Mesendoderm (in vitro differentiated cells): ENCODE data around the gene PAQR6.

Experiments used
- DNase-seq: peaks from one replicate; pipeline ENCODE4 v3.0.0; 2013
- H2AK5ac ChIP-seq: 2 replicates; pipeline ENCODE4 v1.6.1; 2013; ENCODE audit warnings: low read length, inconsistent platforms
- H2BK120ac ChIP-seq: 2 replicates; pipeline ENCODE4 v1.6.1; 2013; ENCODE audit warnings: low read depth, mild to moderate bottlenecking, low read length, moderate library complexity, mixed read lengths
- H2BK15ac ChIP-seq: replicated peaks from 2 replicates; pipeline ENCODE4 v1.6.1; 2013; ENCODE audit warnings: low read depth, mild to moderate bottlenecking, moderate library complexity
- H2BK5ac ChIP-seq: 2 replicates; pipeline ENCODE4 v1.6.1; 2013; ENCODE audit warnings: low read length, inconsistent platforms
- H3K18ac ChIP-seq: 2 replicates; pipeline ENCODE4 v1.6.1; 2013; ENCODE audit warnings: mild to moderate bottlenecking, low read length, mixed read lengths
- H3K23ac ChIP-seq: one replicate; pipeline ENCODE4 v1.6.1; 2013; ENCODE audit warnings: low read length
- H3K27ac ChIP-seq: 2 replicates; pipeline ENCODE4 v1.5.1; 2013; ENCODE audit warnings: low read depth, mild to moderate bottlenecking, inconsistent platforms, low read length, moderate library complexity
- H3K27me3 ChIP-seq: 2 replicates; pipeline ENCODE4 v1.6.1; 2013; ENCODE audit warnings: low read length, control low read depth, mild to moderate bottlenecking, inconsistent platforms; ENCODE audit not compliant: insufficient read depth, poor library complexity
- H3K36me3 ChIP-seq: 2 replicates; pipeline ENCODE4 v1.6.1; 2013; ENCODE audit warnings: low read length, inconsistent platforms; ENCODE audit not compliant: control insufficient read depth, insufficient read depth
- H3K4ac ChIP-seq: one replicate; pipeline ENCODE4 v1.6.1; 2013; ENCODE audit warnings: low read depth, mild to moderate bottlenecking, low read length, moderate library complexity
- H3K4me1 ChIP-seq: 2 replicates; pipeline ENCODE4 v1.6.1; 2013; ENCODE audit warnings: low read depth, low read length, inconsistent platforms; ENCODE audit not compliant: control insufficient read depth
- H3K4me2 ChIP-seq: 2 replicates; pipeline ENCODE4 v1.6.1; 2013; ENCODE audit warnings: low read length
- H3K4me3 ChIP-seq: 2 replicates; pipeline ENCODE4 v1.5.1; 2013; ENCODE audit warnings: mild to moderate bottlenecking, low read length
- H3K56ac ChIP-seq: one replicate; pipeline ENCODE4 v1.6.1; 2013; ENCODE audit warnings: low read length
- H3K79me1 ChIP-seq: 2 replicates; pipeline ENCODE4 v1.6.1; 2013; ENCODE audit warnings: low read length, inconsistent platforms
- H3K79me2 ChIP-seq: 2 replicates; pipeline ENCODE4 v1.6.1; 2013; ENCODE audit warnings: mild to moderate bottlenecking, low read length; ENCODE audit not compliant: control insufficient read depth, insufficient read depth
- H3K9ac ChIP-seq: 2 replicates; pipeline ENCODE4 v1.6.1; 2013; ENCODE audit warnings: low read length, inconsistent platforms
- H4K5ac ChIP-seq: one replicate; pipeline ENCODE4 v1.6.1; 2013; ENCODE audit warnings: low read length
- H4K8ac ChIP-seq: one replicate; pipeline ENCODE4 v1.6.1; 2013; ENCODE audit warnings: low read depth, mild to moderate bottlenecking, control low read depth, low read length, moderate library complexity
- WGBS: extraction: QIAGEN DNeasy Blood & Tissue Kit; methylation state at CpG from one replicate; pipeline ENCODE4 v1.1.7; 2013; ENCODE audit warnings: low lambda C conversion rate, missing lambda C conversion rate; ENCODE audit not compliant: insufficient coverage; ENCODE audit errors: extremely low coverage; 5-methylcytosine and 5-hydroxymethylcytosine counted together

PAQR6 gene

GRCh38 chr1:156212130-156212529 lies 35.7 kb downstream of the PAQR6 start:
- H4K5ac ChIP-seq: peak overlapping the region; percentile 68
- H3K9ac ChIP-seq: peak overlapping the region; percentile 78
- H3K4me2 ChIP-seq: peak overlapping the region; percentile 28
- no peak overlapping the region for H2BK15ac ChIP-seq
- WGBS: no CpG with 5 or more reads among the region's 9 CpGs
- DNase-seq: no peak
- no peak overlapping the region for H3K23ac ChIP-seq
- H2BK5ac ChIP-seq: peak overlapping the region; percentile 42
- H3K27me3 ChIP-seq: no peaks in the 10 kb centered on the region
- H2AK5ac ChIP-seq: peak overlapping the region; percentile 54
- H3K18ac ChIP-seq: no peak overlapping the region
- H3K4ac ChIP-seq: peak overlapping the region; percentile 43
- H3K4me1 ChIP-seq: peaks cover 3% of the 10 kb centered on the region
- no peak overlapping the region for H3K27ac ChIP-seq
- peaks cover 4% of the 10 kb centered on the region for H3K79me1 ChIP-seq
- H3K79me2 ChIP-seq: peaks cover 7% of the 10 kb centered on the region
- H3K4me3 ChIP-seq: no peak overlapping the region
- peaks cover 5% of the 10 kb centered on the region for H3K36me3 ChIP-seq
- peak overlapping the region; percentile 87 for H4K8ac ChIP-seq
- no peak overlapping the region for H2BK120ac ChIP-seq
- H3K56ac ChIP-seq: peak overlapping the region; percentile 82

- no peak for DNase-seq
- no peak overlapping the region for H2BK5ac ChIP-seq
- peaks cover 3% of the 10 kb centered on the region for H3K4me1 ChIP-seq
- no peak overlapping the region for H3K4me3 ChIP-seq
- no peak overlapping the region for H4K5ac ChIP-seq
- WGBS: no CpG with 5 or more reads among the region's 3 CpGs
- H3K79me2 ChIP-seq: peaks cover 7% of the 10 kb centered on the region
- H4K8ac ChIP-seq: no peak overlapping the region
- H3K4me2 ChIP-seq: no peak overlapping the region
- no peak overlapping the region for H2BK120ac ChIP-seq
- no peak overlapping the region for H3K4ac ChIP-seq
- no peak overlapping the region for H3K9ac ChIP-seq
- H3K56ac ChIP-seq: no peak overlapping the region
- H3K27me3 ChIP-seq: no peaks in the 10 kb centered on the region
- no peak overlapping the region for H3K27ac ChIP-seq
- peaks cover 4% of the 10 kb centered on the region for H3K79me1 ChIP-seq
- H2AK5ac ChIP-seq: no peak overlapping the region
- no peak overlapping the region for H3K18ac ChIP-seq
- H2BK15ac ChIP-seq: no peak overlapping the region
- H3K23ac ChIP-seq: no peak overlapping the region
- peaks cover 5% of the 10 kb centered on the region for H3K36me3 ChIP-seq
Observed at GRCh38 chr1:156211243-156211642, 36.6 kb downstream of the PAQR6 start.

- no peak overlapping the region for H2BK5ac ChIP-seq
- no peak overlapping the region for H3K27ac ChIP-seq
- peak overlapping the region; percentile 15 for H3K56ac ChIP-seq
- H2BK15ac ChIP-seq: no peak overlapping the region
- H3K79me2 ChIP-seq: peaks cover 4% of the 10 kb centered on the region
- no peak overlapping the region for H3K9ac ChIP-seq
- WGBS: no CpG with 5 or more reads among the region's 3 CpGs
- H3K4ac ChIP-seq: no peak overlapping the region
- H3K27me3 ChIP-seq: no peaks in the 10 kb centered on the region
- H3K79me1 ChIP-seq: peaks cover 16% of the 10 kb centered on the region
- no peak overlapping the region for H4K8ac ChIP-seq
- H3K18ac ChIP-seq: no peak overlapping the region
- no peak overlapping the region for H2BK120ac ChIP-seq
- DNase-seq: no peak
- no peaks in the 10 kb centered on the region for H3K4me1 ChIP-seq
- H3K4me3 ChIP-seq: no peak overlapping the region
- no peak overlapping the region for H3K4me2 ChIP-seq
- no peak overlapping the region for H2AK5ac ChIP-seq
- H3K36me3 ChIP-seq: peaks cover 11% of the 10 kb centered on the region
- no peak overlapping the region for H4K5ac ChIP-seq
- H3K23ac ChIP-seq: no peak overlapping the region
Observed at GRCh38 chr1:156204686-156205085, 43.2 kb downstream of the PAQR6 start.

GRCh38 chr1:156203331-156203730 lies 44.5 kb downstream of the PAQR6 start:
- Histone ChIP-seq H3K18ac (no peak overlapping the region), H3K79me1 (peaks cover 27% of the 10 kb centered on the region), H3K4me2 (no peak overlapping the region), H3K27me3 (no peaks in the 10 kb centered on the region), H3K4ac (no peak overlapping the region), H3K4me3 (no peak overlapping the region), H3K4me1 (no peaks in the 10 kb centered on the region), H2BK15ac (no peak overlapping the region), H2BK5ac (no peak overlapping the region), H3K23ac (no peak overlapping the region), H2BK120ac (no peak overlapping the region), H3K36me3 (peaks cover 12% of the 10 kb centered on the region), H4K5ac (no peak overlapping the region), H3K9ac (no peak overlapping the region), H3K79me2 (peaks cover 8% of the 10 kb centered on the region), H3K56ac (no peak overlapping the region), H4K8ac (no peak overlapping the region), H2AK5ac (no peak overlapping the region), H3K27ac (no peak overlapping the region)
- no peak for DNase-seq

- Histone ChIP-seq H3K79me1 (peaks cover 46% of the 10 kb centered on the region), H3K27me3 (no peaks in the 10 kb centered on the region), H3K4ac (no peak overlapping the region), H3K4me2 (no peak overlapping the region), H3K56ac (no peak overlapping the region), H2BK5ac (no peak overlapping the region), H2AK5ac (no peak overlapping the region), H3K27ac (no peak overlapping the region), H4K8ac (no peak overlapping the region), H3K23ac (no peak overlapping the region), H3K18ac (no peak overlapping the region), H2BK120ac (no peak overlapping the region), H3K79me2 (peaks cover 32% of the 10 kb centered on the region), H2BK15ac (no peak overlapping the region), H3K36me3 (peaks cover 15% of the 10 kb centered on the region), H3K4me3 (no peak overlapping the region), H3K9ac (no peak overlapping the region), H4K5ac (no peak overlapping the region), H3K4me1 (no peaks in the 10 kb centered on the region)
- DNase-seq: no peak
- no CpG with 5 or more reads among the region's 8 CpGs for WGBS
Observed at GRCh38 chr1:156200044-156200443, 47.8 kb downstream of the PAQR6 start.

- no peak for DNase-seq
Observed at GRCh38 chr1:156198831-156199349, 49.0 kb downstream of the PAQR6 start.

More at GRCh38 chr1:156198831-156199349, 49.0 kb downstream of the PAQR6 start:
- Histone ChIP-seq H3K4me3 (no peak overlapping the region), H3K56ac (peak overlapping the region; percentile 7), H2BK15ac (no peak overlapping the region), H3K36me3 (peaks cover 15% of the 10 kb centered on the region), H3K9ac (no peak overlapping the region), H3K18ac (no peak overlapping the region), H3K4ac (no peak overlapping the region), H2AK5ac (no peak overlapping the region), H2BK5ac (no peak overlapping the region), H4K5ac (no peak overlapping the region), H2BK120ac (no peak overlapping the region), H3K4me2 (no peak overlapping the region), H3K27ac (no peak overlapping the region), H3K27me3 (no peaks in the 10 kb centered on the region), H4K8ac (no peak overlapping the region), H3K79me2 (peaks cover 41% of the 10 kb centered on the region), H3K79me1 (peaks cover 53% of the 10 kb centered on the region), H3K23ac (no peak overlapping the region), H3K4me1 (peaks cover 3% of the 10 kb centered on the region)
- no CpG with 5 or more reads among the region's 5 CpGs for WGBS
